GM19372 (cell line): ENCODE measurements around the gene KAZN.

Experiments
- ATAC-seq: cut with Tn5 transposase; IDR thresholded peaks from one replicate; pipeline ENCODE4 v1.9.1; 2021; ENCODE audit warnings: mild to moderate bottlenecking, low read depth, moderate library complexity; ENCODE audit not compliant: unreplicated experiment

Gene KAZN

GRCh38 chr1:14611792-14612191 lies 13.3 kb downstream of the KAZN start:
- no peak for ATAC-seq

- ATAC-seq, result no peak
These were observed 13.8 kb downstream of the KAZN start for GRCh38 chr1:14612256-14612655.

GRCh38 chr1:14613926-14614325 lies 15.4 kb downstream of the KAZN start:
- no peak for ATAC-seq

- no peak for ATAC-seq
These were observed 15.9 kb downstream of the KAZN start for GRCh38 chr1:14614341-14614740.

GRCh38 chr1:14615549-14616218 lies 17.2 kb downstream of the KAZN start:
- no peak for ATAC-seq

- ATAC-seq, result no peak
These were observed 18.3 kb downstream of the KAZN start for GRCh38 chr1:14616632-14617396.

GRCh38 chr1:14617791-14618190 lies 19.3 kb downstream of the KAZN start:
- no peak for ATAC-seq

- no peak for ATAC-seq
These were observed 22.5 kb downstream of the KAZN start for GRCh38 chr1:14620941-14621340.

- ATAC-seq, result no peak
These were observed 24.6 kb downstream of the KAZN start for GRCh38 chr1:14623090-14623489.

GRCh38 chr1:14624941-14625340 lies 26.5 kb downstream of the KAZN start:
- no peak for ATAC-seq

GRCh38 chr1:14625572-14625971 lies 27.1 kb downstream of the KAZN start:
- ATAC-seq, result no peak

- no peak for ATAC-seq
These were observed 27.5 kb downstream of the KAZN start for GRCh38 chr1:14625996-14626395.

GRCh38 chr1:14626869-14627607 lies 28.6 kb downstream of the KAZN start:
- ATAC-seq, result no peak

GRCh38 chr1:14627608-14628489 lies 29.4 kb downstream of the KAZN start:
- no peak for ATAC-seq

- ATAC-seq, result no peak
These were observed 31.0 kb downstream of the KAZN start for GRCh38 chr1:14629363-14630014.

- ATAC-seq, result no peak
These were observed 32.5 kb downstream of the KAZN start for GRCh38 chr1:14630986-14631385.

- no peak for ATAC-seq
These were observed 32.9 kb downstream of the KAZN start for GRCh38 chr1:14631421-14631820.

- ATAC-seq, result no peak
These were observed 36.0 kb downstream of the KAZN start for GRCh38 chr1:14634486-14634885.

- no peak for ATAC-seq
These were observed 36.9 kb downstream of the KAZN start for GRCh38 chr1:14635421-14635820.
